Measurements from ENCODE around the gene HINFP. TPM values are rescaled to one million over a fixed set of nuclear protein-coding genes. Genes with fewer than 3 reads are reported as not detected.

The HINFP gene
- total RNA-seq, 1 donor from 2014 or later, result 11.9 TPM

- no peak for DNase-seq (ENCODE audit: low read depth)
- TF ChIP-seq, protein P1, sequence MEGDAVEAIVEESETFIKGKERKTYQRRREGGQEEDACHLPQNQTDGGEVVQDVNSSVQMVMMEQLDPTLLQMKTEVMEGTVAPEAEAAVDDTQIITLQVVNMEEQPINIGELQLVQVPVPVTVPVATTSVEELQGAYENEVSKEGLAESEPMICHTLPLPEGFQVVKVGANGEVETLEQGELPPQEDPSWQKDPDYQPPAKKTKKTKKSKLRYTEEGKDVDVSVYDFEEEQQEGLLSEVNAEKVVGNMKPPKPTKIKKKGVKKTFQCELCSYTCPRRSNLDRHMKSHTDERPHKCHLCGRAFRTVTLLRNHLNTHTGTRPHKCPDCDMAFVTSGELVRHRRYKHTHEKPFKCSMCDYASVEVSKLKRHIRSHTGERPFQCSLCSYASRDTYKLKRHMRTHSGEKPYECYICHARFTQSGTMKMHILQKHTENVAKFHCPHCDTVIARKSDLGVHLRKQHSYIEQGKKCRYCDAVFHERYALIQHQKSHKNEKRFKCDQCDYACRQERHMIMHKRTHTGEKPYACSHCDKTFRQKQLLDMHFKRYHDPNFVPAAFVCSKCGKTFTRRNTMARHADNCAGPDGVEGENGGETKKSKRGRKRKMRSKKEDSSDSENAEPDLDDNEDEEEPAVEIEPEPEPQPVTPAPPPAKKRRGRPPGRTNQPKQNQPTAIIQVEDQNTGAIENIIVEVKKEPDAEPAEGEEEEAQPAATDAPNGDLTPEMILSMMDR (conservative IDR thresholded peaks at IDR 0.05; ENCODE audit: low read depth, low read length), result no peak
- H3K4me3 ChIP-seq (ENCODE audit: low read depth, low read length), result peak overlapping the region; percentile 82
These were observed 28.2 kb upstream of the HINFP start for GRCh38 chr11:119092880-119093842.

DNA sequence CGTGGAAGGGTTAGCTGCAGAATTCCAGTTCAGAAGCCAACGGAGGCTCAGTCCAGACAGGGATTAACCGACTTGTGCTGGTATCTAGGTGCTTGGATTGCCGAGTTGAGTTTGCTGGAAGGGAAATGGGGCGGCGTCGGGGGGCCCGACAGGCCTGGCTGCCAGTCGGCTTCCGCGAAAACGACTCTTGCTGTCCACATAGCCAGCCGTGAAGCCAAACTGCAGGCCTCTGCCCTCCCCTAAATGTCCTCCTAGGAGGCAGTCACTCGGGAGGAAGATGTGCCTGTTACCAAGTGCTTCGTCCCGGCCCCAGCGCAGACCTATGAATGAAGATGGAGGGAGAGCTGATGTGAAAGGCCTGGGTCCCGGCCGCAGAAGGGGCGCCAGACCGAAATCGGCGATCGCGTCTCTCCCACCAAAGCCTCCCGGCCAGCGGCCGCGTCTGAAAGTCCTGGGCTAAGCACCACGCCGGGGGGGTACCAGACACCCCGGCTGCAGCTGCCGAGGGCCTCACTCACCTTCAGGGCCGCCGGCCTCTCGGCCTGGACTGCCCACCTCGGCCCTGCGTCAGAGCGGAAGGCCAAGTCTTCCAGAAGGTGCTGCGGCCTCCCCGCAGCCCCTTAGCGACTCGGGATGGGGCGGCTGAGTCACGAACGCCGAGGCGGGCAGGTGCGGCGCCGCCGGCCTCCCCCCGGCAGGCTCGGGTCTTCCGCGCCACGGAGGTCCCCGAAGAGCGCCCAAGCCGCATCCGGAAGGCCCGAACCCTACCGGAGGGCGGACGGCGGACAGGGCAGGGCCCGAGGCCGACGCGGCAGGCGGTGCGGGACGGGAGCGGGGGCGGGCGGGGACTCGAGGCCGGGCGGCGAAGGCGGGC is 27.2 kb upstream of the HINFP start:
- no peak for DNase-seq (ENCODE audit: low read depth)
- TF ChIP-seq, protein P1 (conservative IDR thresholded peaks at IDR 0.05; ENCODE audit: low read depth, low read length), result no peak
- peak overlapping the region; percentile 82 for H3K4me3 ChIP-seq (ENCODE audit: low read depth, low read length)

DNA sequence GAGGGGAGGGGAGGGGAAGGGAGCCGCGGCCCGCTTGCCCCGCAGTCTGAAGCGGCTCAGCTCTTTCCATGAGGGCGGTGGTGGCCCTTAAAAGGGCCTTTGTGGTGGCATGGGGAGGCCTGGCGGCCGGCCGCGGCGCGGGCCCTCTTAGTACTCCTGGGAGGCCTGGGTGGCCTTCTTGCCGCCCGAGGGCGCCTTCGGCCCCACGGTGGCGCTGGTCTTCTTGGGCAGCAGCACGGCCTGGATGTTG is 26.6 kb upstream of the HINFP start:
- no peak for DNase-seq (ENCODE audit: low read depth)
- TF ChIP-seq, protein P1 (conservative IDR thresholded peaks at IDR 0.05; ENCODE audit: low read depth, low read length), result peak; percentile 67

GRCh38 chr11:119095066-119095880 is 26.1 kb upstream of the HINFP start:
- TF ChIP-seq, protein P1 (conservative IDR thresholded peaks at IDR 0.05; ENCODE audit: low read depth, low read length), result no peak
- peak overlapping the region; percentile 82 for H3K4me3 ChIP-seq (ENCODE audit: low read depth, low read length)
- peak; percentile 94 for DNase-seq (ENCODE audit: low read depth)

More for the DNA sequence above, 26.6 kb upstream of the HINFP start:
- H3K4me3 ChIP-seq (ENCODE audit: low read depth, low read length), result peak overlapping the region; percentile 82

GRCh38 chr11:119099711-119100110 is 21.7 kb upstream of the HINFP start:
- DNase-seq (ENCODE audit: low read depth), result no peak
- no peak overlapping the region for H3K4me3 ChIP-seq (ENCODE audit: low read depth, low read length)
- TF ChIP-seq, protein P1 (conservative IDR thresholded peaks at IDR 0.05; ENCODE audit: low read depth, low read length), result no peak

GRCh38 chr11:119100246-119100970 is 21.0 kb upstream of the HINFP start:
- no peak for DNase-seq (ENCODE audit: low read depth)

More at GRCh38 chr11:119100246-119100970, 21.0 kb upstream of the HINFP start:
- TF ChIP-seq, protein P1 (conservative IDR thresholded peaks at IDR 0.05; ENCODE audit: low read depth, low read length), result peak; percentile 64
- peak overlapping the region; percentile 75 for H3K4me3 ChIP-seq (ENCODE audit: low read depth, low read length)

All from epithelial cell of proximal tubule (primary cell).